ENCODE results near the gene PAMR1.

- TF ChIP-seq CTCF (IDR thresholded peaks at IDR 0.05; ENCODE audit: extremely low read depth in 1 of 2, insufficient read depth in 1 of 2, low read depth in 1 of 2, low read length in 2 of 2) (no peak), POLR2A (IDR thresholded peaks at IDR 0.05; ENCODE audit: low read depth, low read length) (no peak)
Measured at GRCh38 chr11:35413598-35413997, 111.8 kb downstream of the PAMR1 start.
